Neural progenitor cell (in vitro differentiated cells): ENCODE data around the gene CTNNB1. TPM values are rescaled to one million over a fixed set of nuclear protein-coding genes. Genes with fewer than 3 reads are reported as not detected.
A peak's percentile ranks its signal among the peaks of the same experiment; 100 is the strongest.

Source experiments
- DNase-seq: peaks from one replicate; pipeline ENCODE4 v3.0.0-alpha.2; 2016; ENCODE audit warnings: low spot score
- H2AFZ ChIP-seq: fragments of 200-600 bp; sonication (generic); replicated peaks from 2 replicates; pipeline ENCODE4 v1.6.1; 2016; ENCODE audit warnings: antibody characterized with exemption
- H3F3A ChIP-seq: fragments of 200-600 bp; sonication (generic); 2 replicates; pipeline ENCODE4 v1.6.1; 2016; ENCODE audit warnings: antibody characterized with exemption, low read depth
- H3K27ac ChIP-seq: fragments of 200-600 bp; sonication (generic); 2 replicates; pipeline ENCODE4 v1.5.1; 2016; ENCODE audit warnings: mild to moderate bottlenecking
- H3K27me3 ChIP-seq: fragments of 200-600 bp; sonication (generic); 2 replicates; pipeline ENCODE4 v1.6.1; 2016; ENCODE audit warnings: mild to moderate bottlenecking, moderate library complexity
- H3K36me3 ChIP-seq: fragments of 200-600 bp; sonication (generic); 2 replicates; pipeline ENCODE4 v1.5.1; 2016
- H3K4me1 ChIP-seq: fragments of 200-600 bp; sonication (generic); 2 replicates; pipeline ENCODE4 v1.6.1; 2016; ENCODE audit warnings: mixed run types
- H3K4me2 ChIP-seq: fragments of 200-600 bp; sonication (generic); 2 replicates; pipeline ENCODE4 v1.6.1; 2016
- H3K4me3 ChIP-seq: fragments of 200-600 bp; sonication (generic); 2 replicates; pipeline ENCODE4 v1.5.1; 2016
- H3K79me2 ChIP-seq: fragments of 200-600 bp; sonication (generic); 2 replicates; pipeline ENCODE4 v1.6.1; 2016; ENCODE audit warnings: low read depth
- H3K9ac ChIP-seq: fragments of 200-600 bp; sonication (generic); 2 replicates; pipeline ENCODE4 v1.6.1; 2016
- H3K9me3 ChIP-seq: fragments of 200-600 bp; sonication (generic); 2 replicates; pipeline ENCODE4 v1.5.1; 2016; ENCODE audit warnings: low read depth
- H4K20me1 ChIP-seq: fragments of 200-600 bp; sonication (generic); 2 replicates; pipeline ENCODE4 v1.6.1; 2016; ENCODE audit warnings: low read depth
- H3K27ac Mint-ChIP-seq: 3 replicates; pipeline ENCODE4 v1.8.0; 2021; ENCODE audit warnings: mixed read lengths
- H3K27me3 Mint-ChIP-seq: 2 replicates; pipeline ENCODE4 v1.8.0; 2022; ENCODE audit warnings: low read depth, mild to moderate bottlenecking, inconsistent platforms, moderate library complexity, mixed read lengths; ENCODE audit not compliant: insufficient read depth
- H3K36me3 Mint-ChIP-seq: 3 replicates; pipeline ENCODE4 v1.8.0; 2021; ENCODE audit warnings: mixed read lengths
- H3K4me1 Mint-ChIP-seq: 3 replicates; pipeline ENCODE4 v1.8.0; 2021; ENCODE audit warnings: mixed read lengths
- H3K4me3 Mint-ChIP-seq: 3 replicates; pipeline ENCODE4 v1.8.0; 2021; ENCODE audit warnings: mild to moderate bottlenecking, moderate library complexity, mixed read lengths
- H3K9me3 Mint-ChIP-seq: 3 replicates; pipeline ENCODE4 v1.8.0; 2020; ENCODE audit warnings: mixed read lengths
- CTCF ChIP-seq: fragments of 200-600 bp; sonication (generic); IDR thresholded peaks from 2 replicates; pipeline ENCODE4 v1.5.1; 2017; ENCODE audit warnings: antibody characterized with exemption, mild to moderate bottlenecking
- EZH2 ChIP-seq: fragments of 200-600 bp; sonication (generic); IDR thresholded peaks from 2 replicates; pipeline ENCODE4 v1.6.1; 2017; ENCODE audit warnings: antibody characterized with exemption, mild to moderate bottlenecking, moderate library complexity
- EZH2phosphoT487 ChIP-seq: fragments of 200-600 bp; sonication (generic); IDR thresholded peaks from 2 replicates; pipeline ENCODE4 v1.6.1; 2017; ENCODE audit warnings: antibody characterized with exemption
- total RNA-seq: library from RNA; depleted of rRNA; stranded (reverse); fragments of >200 nt; gene quantifications from 2 replicates; pipeline ENCODE4 v1.2.3, GENCODE V29; 2015; ENCODE audit warnings: low replicate concordance

CTNNB1 gene
- total RNA-seq, 1 donor from 2014 or later, result 566 TPM

- no peak overlapping the region for H3K27ac Mint-ChIP-seq
These were observed 1.3 kb upstream of the CTNNB1 start for GRCh38 chr3:41198046-41198445.

GRCh38 chr3:41198526-41198925, 779 bp upstream of the CTNNB1 start:
- no peaks in the 10 kb centered on the region for H3K36me3 Mint-ChIP-seq
- Histone ChIP-seq H3K9me3 (no peaks in the 10 kb centered on the region), H4K20me1 (peaks cover 36% of the 10 kb centered on the region), H3F3A (peaks cover 19% of the 10 kb centered on the region), H3K4me2 (peak overlapping the region; percentile 92), H3K4me1 (peaks cover 44% of the 10 kb centered on the region), H3K79me2 (peaks cover 50% of the 10 kb centered on the region), H3K36me3 (no peaks in the 10 kb centered on the region), H3K27ac (no peak overlapping the region), H3K27me3 (no peaks in the 10 kb centered on the region), H3K4me3 (peak overlapping the region; percentile 100), H3K9ac (peak overlapping the region; percentile 50), H2AFZ (peak overlapping the region; percentile 81)
- peak overlapping the region; percentile 95 for H3K27ac Mint-ChIP-seq
- no peak for TF ChIP-seq EZH2phosphoT487
- peaks cover 62% of the 10 kb centered on the region for H3K4me1 Mint-ChIP-seq
- no peaks in the 10 kb centered on the region for H3K9me3 Mint-ChIP-seq
- DNase-seq, result peak; percentile 62
- no peaks in the 10 kb centered on the region for H3K27me3 Mint-ChIP-seq
- H3K4me3 Mint-ChIP-seq, result peak overlapping the region; percentile 94

More at GRCh38 chr3:41198046-41198445, 1.3 kb upstream of the CTNNB1 start:
- Histone ChIP-seq H3F3A (peaks cover 19% of the 10 kb centered on the region), H2AFZ (no peak overlapping the region), H3K36me3 (no peaks in the 10 kb centered on the region), H3K4me2 (peak overlapping the region; percentile 92), H3K4me3 (peak overlapping the region; percentile 100), H3K27ac (no peak overlapping the region), H4K20me1 (peaks cover 32% of the 10 kb centered on the region), H3K27me3 (no peaks in the 10 kb centered on the region), H3K4me1 (peaks cover 39% of the 10 kb centered on the region), H3K79me2 (peaks cover 45% of the 10 kb centered on the region), H3K9me3 (no peaks in the 10 kb centered on the region), H3K9ac (no peak overlapping the region)
- Mint-ChIP-seq H3K36me3 (no peaks in the 10 kb centered on the region), H3K9me3 (no peaks in the 10 kb centered on the region), H3K27me3 (no peaks in the 10 kb centered on the region), H3K4me3 (peak overlapping the region; percentile 94), H3K4me1 (peaks cover 60% of the 10 kb centered on the region)
- no peak for TF ChIP-seq EZH2
- no peak for TF ChIP-seq EZH2phosphoT487
- no peak for TF ChIP-seq CTCF
- no peak for DNase-seq

GRCh38 chr3:41199866-41200668, 762 bp downstream of the CTNNB1 start:
- peaks cover 4% of the 10 kb centered on the region for H3K9me3 Mint-ChIP-seq
- no peak for TF ChIP-seq CTCF
- TF ChIP-seq EZH2, result no peak
- no peak for TF ChIP-seq EZH2phosphoT487
- peak; percentile 64 for DNase-seq
- peaks cover 52% of the 10 kb centered on the region for H4K20me1 ChIP-seq
- H3K27ac ChIP-seq, result peak overlapping the region; percentile 97
- H3K9ac ChIP-seq, result peak overlapping the region; percentile 97
- peaks cover 65% of the 10 kb centered on the region for H3K79me2 ChIP-seq
- H3K4me3 Mint-ChIP-seq, result peak overlapping the region; percentile 98
- no peaks in the 10 kb centered on the region for H3K9me3 ChIP-seq
- peak overlapping the region; percentile 92 for H3K4me2 ChIP-seq
- peak overlapping the region; percentile 97 for H3K27ac Mint-ChIP-seq
- peak overlapping the region; percentile 81 for H2AFZ ChIP-seq
- peaks cover 52% of the 10 kb centered on the region for H3K4me1 ChIP-seq
- no peaks in the 10 kb centered on the region for H3K36me3 ChIP-seq
- H3K27me3 ChIP-seq, result no peaks in the 10 kb centered on the region
- peak overlapping the region; percentile 100 for H3K4me3 ChIP-seq
- H3K4me1 Mint-ChIP-seq, result peaks cover 47% of the 10 kb centered on the region
- H3K36me3 Mint-ChIP-seq, result peaks cover 10% of the 10 kb centered on the region
- no peaks in the 10 kb centered on the region for H3K27me3 Mint-ChIP-seq
- peaks cover 19% of the 10 kb centered on the region for H3F3A ChIP-seq

GRCh38 chr3:41200669-41201021, 1.3 kb downstream of the CTNNB1 start:
- Histone ChIP-seq H2AFZ (no peak overlapping the region), H4K20me1 (peaks cover 58% of the 10 kb centered on the region), H3K79me2 (peaks cover 71% of the 10 kb centered on the region), H3K4me2 (peak overlapping the region; percentile 92), H3F3A (peaks cover 19% of the 10 kb centered on the region), H3K9me3 (no peaks in the 10 kb centered on the region), H3K9ac (peak overlapping the region; percentile 97), H3K27ac (no peak overlapping the region), H3K4me3 (peak overlapping the region; percentile 100), H3K4me1 (peaks cover 55% of the 10 kb centered on the region), H3K36me3 (no peaks in the 10 kb centered on the region), H3K27me3 (no peaks in the 10 kb centered on the region)
- no peaks in the 10 kb centered on the region for H3K27me3 Mint-ChIP-seq
- peak; percentile 53 for DNase-seq
- peak overlapping the region; percentile 90 for H3K27ac Mint-ChIP-seq
- peaks cover 8% of the 10 kb centered on the region for H3K9me3 Mint-ChIP-seq
- H3K36me3 Mint-ChIP-seq, result peaks cover 14% of the 10 kb centered on the region
- H3K4me1 Mint-ChIP-seq, result peaks cover 41% of the 10 kb centered on the region
- TF ChIP-seq EZH2phosphoT487 (no peak), CTCF (no peak), EZH2 (no peak)
- H3K4me3 Mint-ChIP-seq, result peak overlapping the region; percentile 98
